K562 (cell line): ENCODE data around the gene EPHB4. TPM values are rescaled to one million over a fixed set of nuclear protein-coding genes. Genes with fewer than 3 reads are reported as not detected.

Experiments used
- ATAC-seq: fragments of 200-7000 bp; cut with Tn5 transposase; 3 replicates; pipeline ENCODE4 v1.9.1; 2020; ENCODE audit warnings: moderate library complexity
- BruUV-seq: library from RNA; stranded (reverse); fragments of 400-500 nt; replicated peaks from 2 replicates; lab custom pipeline; 2021; lab: Mats Ljungman, UMichigan
- CTCF ChIA-PET: fragments of 300-600 bp; formaldehyde crosslinking; extraction: SDS; loops from one replicate; lab custom pipeline; 2021; ENCODE audit warnings: low intra/inter-chr PET ratio; lab: Yijun Ruan, JAX
- POLR2A ChIA-PET: fragments of 300-600, 350-650 bp; sonication (Branson Sonifier 250); formaldehyde crosslinking; extraction: SDS; loops from one replicate; lab custom pipeline; 2021; ENCODE audit warnings: antibody characterized with exemption, inconsistent platforms; lab: Yijun Ruan, JAX
- DNase-seq, 4 experiments: peaks; one replicate each; pipeline versions ENCODE4 v3.0.0 to v3.0.0-alpha.2; 2011 to 2018; ENCODE audit warnings: low spot score in 3 of 4, mixed read lengths in 3 of 4; ENCODE audit errors: extremely low read depth in 1 of 4
- FAIRE-seq: peaks from 2 replicates; lab custom pipeline; 2011; peaks lifted over from hg19 to GRCh38; lab: Jason Lieb, UNC
- H2AFZ ChIP-seq: 2 replicates; pipeline ENCODE4 v1.6.0; 2011; ENCODE audit warnings: low read depth, low read length, control low read depth, inconsistent platforms
- H3K27ac ChIP-seq: fragments of 200-600 bp; 3 replicates; pipeline ENCODE4 v1.8.0; 2011; ENCODE audit warnings: low read depth, mild to moderate bottlenecking, control low read depth, inconsistent platforms, low read length, moderate library complexity, mixed read lengths; ENCODE audit errors: extremely low read depth
- H3K27me3 ChIP-seq, 2 experiments: fragments of 300-600 bp in 1 of 2; 2 replicates in 1 of 2; 3 replicates in 1 of 2; pipeline versions ENCODE4 v1.6.0 to v1.8.0; 2011; ENCODE audit warnings: inconsistent platforms in 2 of 2, low read length in 2 of 2, mild to moderate bottlenecking in 1 of 2, mixed read lengths in 1 of 2, moderate library complexity in 1 of 2; ENCODE audit not compliant: control insufficient read depth in 2 of 2, insufficient read depth in 2 of 2
- H3K36me3 ChIP-seq: fragments of 300-600 bp; 3 replicates; pipeline ENCODE4 v1.8.0; 2011; ENCODE audit warnings: mild to moderate bottlenecking, low read length, inconsistent platforms; ENCODE audit not compliant: control insufficient read depth, insufficient read depth
- H3K4me1 ChIP-seq, 2 experiments: fragments of 200-600 bp in 1 of 2; replicated peaks in 1 of 2; 2 replicates in 1 of 2; 3 replicates in 1 of 2; pipeline versions ENCODE4 v1.5.1 to v1.8.0; 2011; ENCODE audit warnings: inconsistent platforms in 2 of 2, low read length in 2 of 2, mild to moderate bottlenecking in 1 of 2, mixed read lengths in 1 of 2, moderate library complexity in 1 of 2; ENCODE audit not compliant: control insufficient read depth in 2 of 2, insufficient read depth in 2 of 2
- H3K4me2 ChIP-seq: 2 replicates; pipeline ENCODE4 v1.6.1; 2011; ENCODE audit warnings: low read length, control low read depth, inconsistent platforms, mixed read lengths; ENCODE audit not compliant: insufficient read depth
- H3K4me3 ChIP-seq: fragments of 200-600 bp; sonication (generic), shearing (Covaris generic); 2 replicates; pipeline ENCODE4 v1.5.1; 2016; ENCODE audit warnings: control low read depth, inconsistent platforms
- H3K79me2 ChIP-seq: fragments of 200-600 bp; 3 replicates; pipeline ENCODE4 v1.8.0; 2011; ENCODE audit warnings: low read length, inconsistent platforms; ENCODE audit not compliant: control insufficient read depth, insufficient read depth
- H3K9ac ChIP-seq, 2 experiments: 2 replicates each; pipeline versions ENCODE4 v1.6.0 to v1.6.1; 2011; ENCODE audit warnings: low read depth in 2 of 2, low read length in 2 of 2, control low read depth in 1 of 2, inconsistent platforms in 1 of 2, mild to moderate bottlenecking in 1 of 2, mixed read lengths in 1 of 2; ENCODE audit not compliant: insufficient read depth in 1 of 2
- H3K9me1 ChIP-seq: one replicate; pipeline ENCODE4 v1.6.0; 2011; ENCODE audit warnings: inconsistent platforms, mild to moderate bottlenecking, low read length, moderate library complexity; ENCODE audit not compliant: control insufficient read depth, insufficient read depth
- H3K9me3 ChIP-seq: replicated peaks from 2 replicates; pipeline ENCODE4 v1.5.1; 2011; ENCODE audit warnings: low read depth, low read length, inconsistent platforms; ENCODE audit not compliant: control insufficient read depth, insufficient read depth
- H4K20me1 ChIP-seq: replicated peaks from 2 replicates; pipeline ENCODE4 v1.6.1; 2011; ENCODE audit warnings: low read length, inconsistent platforms, mixed read lengths; ENCODE audit not compliant: control insufficient read depth, insufficient read depth
- BCLAF1 ChIP-seq, 2 experiments: fragments of 450-650 bp in 1 of 2; IDR thresholded peaks; 2 replicates each; pipeline ENCODE4 v1.6.1; 2011 to 2017; ENCODE audit warnings: low read depth in 2 of 2, antibody characterized with exemption in 1 of 2, borderline replicate concordance in 1 of 2, low read length in 1 of 2, mild to moderate bottlenecking in 1 of 2, mixed read lengths in 1 of 2; ENCODE audit not compliant: control insufficient read depth in 1 of 2
- HINFP ChIP-seq: fragments of 450-650 bp; conservative IDR thresholded peaks from 2 replicates; pipeline ENCODE4 v1.6.1; 2016; ENCODE audit warnings: missing genetic modification characterization, low read depth, mild to moderate bottlenecking, control low read depth, missing compliant biosample characterization
- SMC3 ChIP-seq: conservative IDR thresholded peaks from 2 replicates; pipeline ENCODE4 v1.6.1; 2011; ENCODE audit warnings: low read depth, low read length, improper control_type of control experiment; ENCODE audit not compliant: insufficient read depth
- SREBF1 ChIP-seq: fragments of 150-350 bp; IDR thresholded peaks from 2 replicates; pipeline ENCODE4 v1.6.1; 2014; ENCODE audit warnings: antibody characterized with exemption, low read depth, low read length, borderline replicate concordance
- TFE3 ChIP-seq: fragments of 450-650 bp; formaldehyde crosslinking; IDR thresholded peaks from 2 replicates; pipeline ENCODE4 v1.4.0; 2020; ENCODE audit warnings: mild to moderate bottlenecking, mixed read lengths
- ZNF121 ChIP-seq: sonication (generic); formaldehyde crosslinking; conservative IDR thresholded peaks from 2 replicates; pipeline ENCODE4 v1.8.0; 2022; ENCODE audit warnings: missing genetic modification reagents
- WGBS: fragments of 100-300 bp; shearing (Covaris generic); methylation state at CpG from one replicate; pipeline ENCODE4 v1.1.6; 2016; ENCODE audit warnings: low coverage, mixed read lengths; ENCODE audit not compliant: insufficient coverage; ENCODE audit errors: missing lambda C conversion rate; 5-methylcytosine and 5-hydroxymethylcytosine counted together
- in situ Hi-C: fragments of 300-500 bp; cut with MboI; formaldehyde crosslinking; loops from 4 replicates; pipeline ENCODE4 v1.15.0; 2018; ENCODE audit warnings: inconsistent platforms, mixed read lengths
- intact Hi-C: fragments of 100-400 bp; cut with micrococcal nuclease; formaldehyde crosslinking; loops from 2 replicates; pipeline ENCODE4 v1.14.2; 2022
- polyA plus RNA-seq, 8 experiments: library from polyadenylated mRNA; depleted of rRNA in 4 of 8; stranded (reverse) in 5 of 8; unstranded in 3 of 8; fragments of >200 nt; fragmentation: Nextera tagmentation in 2 of 8; fragmentation: Illumina TruSeq in 1 of 8; extraction: Ambion mirVana in 2 of 8; extraction: Trizol in 1 of 8; gene quantifications; 2 replicates each; pipeline versions ENCODE4 v1.2.1 to v1.2.3, GENCODE V29; 2011 to 2014; ENCODE audit warnings: inconsistent platforms in 1 of 8, missing spikeins in 1 of 8
- total RNA-seq, 7 experiments: library from RNA; depleted of rRNA in 6 of 7; stranded (reverse); fragments of >200 nt in 6 of 7; fragmentation: Illumina TruSeq in 2 of 7; extraction: Trizol in 2 of 7; gene quantifications; 2 replicates each; pipeline versions ENCODE4 v1.2.1 to v1.2.3, GENCODE V29; 2011 to 2021; ENCODE audit warnings: low replicate concordance in 1 of 7

EPHB4 gene
- total and polyA plus RNA-seq, 9 of the 15 experiments (the other 6 are each of a cell fraction or from before 2014, with no cell fraction given), result 1.2 to 82.1 (median 37.9) TPM

GRCh38 chr7:100811480-100811879, 15.8 kb downstream of the EPHB4 start:
- CTCF ChIA-PET, result no interaction called here
- no TSS peak for BruUV-seq
- TF ChIP-seq ZNF121 (CRISPR knock-in tag), result peak; percentile 16; the same call in 1 of the 2 replicates
- no peak for TF ChIP-seq SMC3
- TF ChIP-seq, all 486 proteins: peak for 1
- peaks cover 95% of the 10 kb centered on the region for H3K36me3 ChIP-seq
- FAIRE-seq (no peak), DNase-seq (no peak), ATAC-seq (no peak)
- H3K9ac ChIP-seq, result no peak overlapping the region
- H3K9me3 ChIP-seq, result no peaks in the 10 kb centered on the region
- peaks cover 0 to 8% of the 10 kb centered on the region in 2 experiments; a peak in 2 of 5 replicates for H3K4me1 ChIP-seq
- in situ Hi-C loops, result no loop called here
- no peak overlapping the region for H2AFZ ChIP-seq
- intact Hi-C loops, result no loop called here
- H3K79me2 ChIP-seq, result no peaks in the 10 kb centered on the region
- no peak overlapping the region for H3K27ac ChIP-seq
- no peak overlapping the region for H3K4me3 ChIP-seq
- POLR2A ChIA-PET, result no interaction called here
- WGBS, result 88% methylated on average over 6 of the region's 6 CpGs
- no peaks in the 10 kb centered on the region for H3K9me1 ChIP-seq
- H4K20me1 ChIP-seq, result no peaks in the 10 kb centered on the region
- H3K4me2 ChIP-seq, result no peak overlapping the region
- no peaks in the 10 kb centered on the region for H3K27me3 ChIP-seq

DNA sequence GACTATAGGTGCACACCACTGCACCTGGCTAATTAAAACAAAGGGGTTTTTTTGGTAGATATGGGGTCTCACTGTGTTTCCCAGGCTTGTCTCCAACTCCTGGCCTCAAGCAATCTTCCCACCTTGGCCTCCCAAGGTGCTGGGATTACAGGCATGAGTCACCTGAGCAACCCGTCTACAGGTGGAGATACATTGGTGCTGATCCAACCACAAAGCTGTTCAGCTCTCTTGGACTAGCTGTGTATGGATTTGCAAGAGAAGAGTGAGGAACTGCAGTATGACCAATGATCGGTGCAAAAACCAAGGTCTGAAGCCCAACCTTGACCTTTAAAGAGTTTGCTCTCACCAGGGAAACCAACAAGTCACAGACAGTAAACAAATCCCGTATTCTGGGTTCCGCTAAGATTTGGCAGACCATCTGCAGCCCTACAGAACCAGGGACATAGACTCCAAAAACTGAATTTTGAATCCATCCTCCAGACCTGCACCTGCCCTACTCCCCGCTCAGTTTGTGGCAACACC, 18.9 kb downstream of the EPHB4 start:
- in situ Hi-C loops, result no loop called here
- intact Hi-C loops, result no loop called here
- no peak for TF ChIP-seq BCLAF1 (IDR thresholded peaks at IDR 0.05; ENCODE audit: borderline replicate concordance in 1 of 2, control insufficient read depth in 1 of 2, low read depth in 2 of 2, low read length in 1 of 2)
- TF ChIP-seq HINFP (tag), result no peak
- TF ChIP-seq TFE3 (CRISPR knock-in tag), result no peak
- no peak for TF ChIP-seq SREBF1

More for the DNA sequence above, 18.9 kb downstream of the EPHB4 start:
- H3K36me3 ChIP-seq, result peaks cover 94% of the 10 kb centered on the region
- DNase-seq (no peak), FAIRE-seq (no peak), ATAC-seq (no peak)
- H3K27ac ChIP-seq, result no peak overlapping the region
- H3K4me1 ChIP-seq, result peaks cover 13 to 27% of the 10 kb centered on the region in 2 experiments
- H3K9me1 ChIP-seq, result no peaks in the 10 kb centered on the region
- H4K20me1 ChIP-seq, result no peaks in the 10 kb centered on the region
- H3K79me2 ChIP-seq, result no peaks in the 10 kb centered on the region
- no peak overlapping the region for H3K4me3 ChIP-seq
- no peak overlapping the region for H2AFZ ChIP-seq
- POLR2A ChIA-PET, result no interaction called here
- 86% methylated on average over 5 of the region's 5 CpGs for WGBS
- CTCF ChIA-PET, result no interaction called here
- no TSS peak for BruUV-seq
- H3K27me3 ChIP-seq, result no peaks in the 10 kb centered on the region
- H3K9ac ChIP-seq, result no peak overlapping the region
- H3K4me2 ChIP-seq, result no peak overlapping the region
- no peaks in the 10 kb centered on the region for H3K9me3 ChIP-seq
